Stimulated activated CD8-positive, alpha-beta memory T cell treated with anti-CD3 and anti-CD28 coated beads, Interleukin-12 subunit alpha, Interleukin-12 subunit beta, amount 100 ng/mL, for 1 hour (primary cell): ENCODE data around the gene SH3D21.
A peak's percentile ranks its signal among the peaks of the same experiment; 100 is the strongest.

Experiments used
- DNase-seq: peaks from one replicate; pipeline ENCODE4 v3.0.0-alpha.2; 2020; ENCODE audit warnings: low read depth

The SH3D21 gene

DNA sequence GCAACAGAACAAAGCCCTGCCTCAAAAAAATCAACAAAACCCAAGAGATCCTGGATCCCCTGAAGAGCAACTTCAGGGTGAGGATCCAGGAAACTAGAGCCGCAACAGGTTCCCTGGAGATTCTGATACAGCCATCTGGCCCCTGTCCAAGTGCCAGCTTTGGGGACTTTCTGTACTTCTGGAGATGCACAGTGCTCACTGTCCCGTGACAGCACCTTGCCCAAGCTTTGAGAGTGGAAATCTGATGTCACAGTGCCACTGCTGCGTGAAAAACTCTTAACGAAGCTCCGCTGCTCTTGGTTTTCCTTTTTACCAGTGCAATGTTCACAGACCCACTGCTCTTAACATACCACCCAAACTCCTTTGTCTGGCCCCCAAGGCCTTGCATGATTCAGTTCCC, 53.2 kb downstream of the SH3D21 start:
- no peak for DNase-seq

DNA sequence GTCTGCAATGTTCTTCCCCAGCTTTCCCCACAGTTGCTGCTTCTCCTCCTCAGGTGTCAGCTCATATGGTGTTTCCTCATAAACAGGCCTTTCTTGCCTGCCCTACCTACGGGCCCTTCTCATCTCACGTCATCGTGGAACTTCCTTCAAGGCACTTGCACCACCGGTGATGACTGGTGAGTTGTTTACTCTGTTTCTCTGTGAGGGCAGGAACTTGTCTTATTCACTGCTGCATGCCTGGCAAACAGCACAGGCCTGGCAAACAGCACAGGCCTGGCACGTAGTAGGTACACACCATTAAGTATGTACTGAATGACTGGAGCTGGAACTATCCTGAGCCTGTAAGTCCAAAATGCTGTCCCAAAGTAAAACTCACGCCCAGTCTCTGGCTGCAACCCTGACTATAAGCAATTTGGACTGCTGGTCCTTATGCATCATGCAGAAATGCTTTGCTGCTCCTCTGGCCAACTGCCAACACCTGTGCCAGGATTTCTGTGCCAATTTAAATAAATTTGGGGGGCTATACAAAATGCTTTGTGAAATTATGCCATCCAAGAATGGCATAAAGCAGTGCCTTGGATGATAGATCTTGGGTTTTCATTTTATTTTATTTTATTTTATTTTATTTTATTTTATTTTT, 53.9 kb downstream of the SH3D21 start:
- DNase-seq: no peak

DNA sequence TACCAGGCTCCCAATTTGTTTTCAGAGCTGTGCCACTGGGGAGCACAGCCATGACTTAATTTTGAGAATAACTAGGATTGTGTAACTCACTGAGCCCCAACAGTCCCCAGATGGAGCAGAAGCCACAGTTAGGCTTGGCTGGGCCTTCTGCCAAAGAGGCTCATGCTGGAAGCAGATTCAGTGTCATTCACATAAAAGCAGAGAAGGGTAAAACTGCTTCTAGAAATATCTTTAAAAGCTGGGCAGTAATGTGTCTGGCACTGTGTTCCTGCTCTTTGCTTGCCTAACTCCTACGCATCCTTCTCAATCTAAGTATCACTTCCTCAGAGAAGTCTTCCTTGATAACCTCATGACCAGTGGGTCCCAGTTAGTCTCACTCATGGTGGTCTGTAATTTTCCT, 59.2 kb downstream of the SH3D21 start:
- no peak for DNase-seq

DNA sequence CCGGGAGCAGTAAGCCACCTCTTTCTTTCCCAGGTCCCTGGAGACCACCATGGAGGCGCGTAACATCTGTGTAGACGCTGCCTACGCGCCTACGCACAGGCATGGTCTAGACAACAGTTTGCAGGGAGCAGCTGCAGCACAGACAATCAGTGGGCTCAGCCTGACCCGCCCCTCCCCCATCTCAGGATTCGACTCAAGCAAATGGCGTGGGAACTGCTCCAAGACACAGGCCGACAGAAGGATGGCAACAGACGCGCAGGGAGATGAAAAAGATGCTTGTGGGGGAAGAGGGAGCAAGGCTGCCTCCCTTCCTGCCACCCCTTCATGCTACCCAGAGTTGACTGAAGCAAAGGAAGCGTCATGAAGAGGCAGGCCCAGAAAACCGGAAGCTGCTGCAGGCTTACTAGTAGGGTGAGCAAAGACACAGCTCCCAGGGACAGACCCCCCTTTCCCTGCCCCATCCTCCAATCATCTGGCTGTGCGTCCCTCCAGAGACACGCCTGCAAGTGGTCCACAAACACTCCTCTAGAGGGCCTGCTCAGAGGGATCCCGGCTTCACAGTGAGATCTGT, 60.0 kb downstream of the SH3D21 start:
- no peak for DNase-seq

DNA sequence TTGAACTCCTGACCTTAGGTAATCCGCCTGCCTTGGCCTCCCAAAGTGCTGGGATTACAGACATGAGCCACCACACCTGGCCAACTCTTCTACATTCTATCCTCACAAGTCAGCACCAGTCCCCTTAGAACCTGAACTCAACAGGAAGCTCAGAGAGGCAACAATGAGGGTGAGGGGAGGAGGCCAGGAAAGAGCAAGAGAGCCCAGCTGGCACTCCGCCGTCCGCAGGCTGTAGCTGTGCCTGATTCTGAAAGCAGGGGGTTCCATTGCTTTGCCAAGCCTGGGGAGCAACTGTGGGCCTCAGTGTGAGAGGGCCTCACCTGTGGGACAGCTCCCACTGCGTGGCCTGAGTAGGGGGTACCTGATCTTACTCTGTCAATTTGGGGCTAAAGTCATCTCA, 60.9 kb downstream of the SH3D21 start:
- DNase-seq: no peak

DNA sequence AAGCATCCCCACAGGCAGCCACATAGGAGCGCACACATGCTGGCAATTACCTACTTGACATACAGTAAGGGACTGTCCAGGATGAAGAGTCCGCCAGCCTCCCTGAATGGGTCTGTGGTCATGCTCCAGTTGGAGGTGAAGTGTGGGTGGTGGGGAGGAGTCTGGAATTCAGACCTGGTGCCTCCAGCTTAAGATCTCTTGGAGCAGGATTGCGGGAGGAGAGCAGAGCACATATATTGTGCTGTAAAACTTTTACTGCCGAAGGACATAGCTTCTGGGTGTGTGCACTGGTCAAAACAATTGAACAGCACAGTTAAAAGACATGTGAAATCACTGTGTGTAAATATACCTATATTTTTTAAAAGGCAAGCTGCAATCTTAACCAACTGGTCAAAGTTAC, 61.6 kb downstream of the SH3D21 start:
- no peak for DNase-seq

DNA sequence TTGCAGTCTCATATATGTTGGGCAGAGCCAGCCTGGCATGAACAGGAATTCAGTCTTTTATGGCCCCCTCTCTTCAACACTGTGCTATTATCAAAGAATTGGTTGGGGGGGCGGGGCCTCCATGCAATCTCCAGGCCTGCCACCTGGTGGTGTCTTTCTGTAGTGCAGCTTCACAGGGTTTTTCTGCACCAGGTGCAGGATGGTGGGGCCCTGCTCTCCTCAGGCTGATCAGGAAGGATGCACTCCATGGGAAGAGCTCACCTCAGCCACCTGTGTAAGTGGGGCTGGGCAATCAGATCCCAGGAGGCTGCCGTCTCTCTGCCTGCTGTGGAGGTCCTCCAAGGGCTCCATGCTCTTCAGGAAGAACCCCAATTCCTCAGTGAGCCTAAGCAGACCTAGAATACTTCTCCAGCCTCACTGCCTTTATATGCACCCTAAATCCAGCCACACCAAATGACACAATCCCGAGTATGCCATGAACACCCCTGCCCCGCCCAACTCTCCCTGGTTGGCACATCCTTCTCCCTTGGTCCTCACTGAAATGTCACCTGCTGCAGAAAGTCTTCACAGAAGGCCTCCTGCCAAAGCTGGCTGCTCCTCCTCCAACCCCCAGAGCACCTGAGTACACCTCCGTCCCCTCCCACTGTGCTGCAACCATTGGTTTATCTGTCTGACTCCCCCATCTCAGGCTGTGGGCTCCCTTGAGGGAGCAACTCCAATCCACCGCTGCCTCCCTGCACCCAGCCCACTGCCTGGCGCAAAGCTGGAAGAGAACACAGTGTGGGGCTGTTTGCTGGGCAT, 63.1 kb downstream of the SH3D21 start:
- peak; percentile 81 for DNase-seq
